ENCODE results near the gene SMARCA1. TPM values are rescaled to one million over a fixed set of nuclear protein-coding genes. Genes with fewer than 3 reads are reported as not detected.

The SMARCA1 gene
- total and polyA plus RNA-seq, 2 experiments from 2014 or later, result 30.1 to 51.8 TPM

DNA sequence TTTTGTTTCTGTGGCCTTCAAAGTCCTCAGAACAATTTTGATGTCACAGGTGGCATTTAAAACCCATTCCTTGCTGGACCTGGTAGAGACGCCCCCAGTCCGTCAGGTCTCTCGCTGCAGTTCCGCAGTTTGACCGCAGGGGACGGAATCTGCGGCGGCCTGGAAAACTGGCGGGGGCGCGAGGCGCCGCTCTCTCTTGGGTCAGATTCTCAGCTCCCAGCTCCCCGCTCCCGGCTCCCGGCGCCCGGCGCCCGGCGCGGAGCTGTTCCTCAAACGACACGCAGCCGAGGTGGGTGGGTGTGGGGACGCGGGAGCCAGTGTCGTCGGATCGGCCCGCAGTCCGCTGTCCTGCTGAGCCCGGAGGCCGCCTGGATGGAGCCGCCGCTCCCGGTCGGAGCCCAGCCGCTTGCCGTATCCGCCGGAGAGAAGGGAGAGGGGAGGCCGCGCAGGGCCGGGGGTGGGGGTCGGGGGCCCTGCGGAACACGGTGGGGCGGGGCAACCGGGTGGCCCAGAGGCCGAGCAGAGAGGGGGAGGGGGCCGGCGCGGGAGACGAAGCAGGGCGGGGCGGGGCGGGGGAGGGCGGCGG lies 16.9 kb upstream of the SMARCA1 start, which contains the start of gene OCRL:
Gene OCRL (plus strand): TSS at position 192 of the 586 bp plus-strand sequence. CDS start 181 bp downstream, at position 373.
- peak; percentile 71 for DNase-seq (ENCODE audit: low spot score)
- H3K4me3 Mint-ChIP-seq, result peak within 1 kb of the TSS; percentile 76
- H3K27ac Mint-ChIP-seq, result no peak within 1 kb of the TSS
- peak; percentile 88 for ATAC-seq
- Histone ChIP-seq H4K20me1 (replicated peaks; ENCODE audit: insufficient read depth) (no peaks in the 10 kb centered on the region), H3K79me2 (replicated peaks; ENCODE audit: insufficient read depth) (peaks cover 7% of the 10 kb centered on the region; the same call in 1 of the 2 replicates), H3K27ac (ENCODE audit: low read depth) (no peak within 1 kb of the TSS), H3K4me2 (peak within 1 kb of the TSS; percentile 76), H3K4me1 (ENCODE audit: insufficient read depth) (peaks cover 4% of the 10 kb centered on the region; the same call in 1 of the 2 replicates), H3F3A (replicated peaks; ENCODE audit: low read depth) (no peaks in the 10 kb centered on the region), H3K9me2 (ENCODE audit: insufficient read depth) (no peaks in the 10 kb centered on the region), H2AFZ (0 out of 2 replicates have a peak within 1 kb of the TSS, but pooled peaks have one; percentile 66), H3K4me3 (peak within 1 kb of the TSS; percentile 67), H3K27me3 (ENCODE audit: insufficient read depth) (no peaks in the 10 kb centered on the region), H3K36me3 (ENCODE audit: insufficient read depth) (no peaks in the 10 kb centered on the region)
- TF ChIP-seq POLR2AphosphoS5 (IDR thresholded peaks at IDR 0.05; ENCODE audit: low read depth), result peak; percentile 49
- peak; percentile 39 to 53; a peak in 3 of 4 replicates for TF ChIP-seq CTCF (conservative IDR thresholded peaks at IDR 0.05; ENCODE audit: low read depth in 2 of 2)
- no peak for TF ChIP-seq EZH2 (IDR thresholded peaks at IDR 0.05; ENCODE audit: low read depth, unreplicated experiment)
- TF ChIP-seq NANOG (IDR thresholded peaks at IDR 0.05; ENCODE audit: borderline replicate concordance), result no peak
- H3K36me3 Mint-ChIP-seq (ENCODE audit: low read depth), result no peaks in the 10 kb centered on the region
- peaks cover 9% of the 10 kb centered on the region; the same call in 2 of the 3 replicates for H3K4me1 Mint-ChIP-seq
- no peaks in the 10 kb centered on the region for H3K9me3 Mint-ChIP-seq
- H3K27me3 Mint-ChIP-seq (ENCODE audit: insufficient read depth, low read depth, poor library complexity), result peaks cover 3% of the 10 kb centered on the region

GRCh38 chrX:129534816-129535578 lies 11.7 kb upstream of the SMARCA1 start:
- no peak overlapping the region for H3K4me3 Mint-ChIP-seq
- Histone ChIP-seq H3K27me3 (ENCODE audit: insufficient read depth) (no peaks in the 10 kb centered on the region), H4K20me1 (replicated peaks; ENCODE audit: insufficient read depth) (no peaks in the 10 kb centered on the region), H3K4me2 (no peak overlapping the region), H3K9me2 (ENCODE audit: insufficient read depth) (no peaks in the 10 kb centered on the region), H2AFZ (no peak overlapping the region), H3K4me1 (ENCODE audit: insufficient read depth) (no peaks in the 10 kb centered on the region), H3K27ac (ENCODE audit: low read depth) (no peak overlapping the region), H3K36me3 (ENCODE audit: insufficient read depth) (no peaks in the 10 kb centered on the region), H3F3A (replicated peaks; ENCODE audit: low read depth) (no peaks in the 10 kb centered on the region), H3K4me3 (no peak overlapping the region), H3K79me2 (replicated peaks; ENCODE audit: insufficient read depth) (no peaks in the 10 kb centered on the region)
- H3K36me3 Mint-ChIP-seq (ENCODE audit: low read depth), result no peaks in the 10 kb centered on the region
- DNase-seq (ENCODE audit: low spot score), result no peak
- no peak overlapping the region for H3K27ac Mint-ChIP-seq
- peaks cover 4% of the 10 kb centered on the region for H3K27me3 Mint-ChIP-seq (ENCODE audit: insufficient read depth, low read depth, poor library complexity)
- no peaks in the 10 kb centered on the region for H3K9me3 Mint-ChIP-seq
- H3K4me1 Mint-ChIP-seq, result peaks cover 4% of the 10 kb centered on the region; the same call in 1 of the 3 replicates
- ATAC-seq, result no peak
- TF ChIP-seq REST (IDR thresholded peaks at IDR 0.05; ENCODE audit: unreplicated experiment) (no peak), JUNB (IDR thresholded peaks at IDR 0.05; ENCODE audit: unreplicated experiment) (no peak), CREB1 (CRISPR knock-in tag; IDR thresholded peaks at IDR 0.05; ENCODE audit: low read depth) (no peak), POLR2AphosphoS5 (IDR thresholded peaks at IDR 0.05; ENCODE audit: low read depth) (no peak), EZH2phosphoT487 (IDR thresholded peaks at IDR 0.05; ENCODE audit: unreplicated experiment) (no peak)
